ENCODE measurements around the gene CRABP2.

DNA sequence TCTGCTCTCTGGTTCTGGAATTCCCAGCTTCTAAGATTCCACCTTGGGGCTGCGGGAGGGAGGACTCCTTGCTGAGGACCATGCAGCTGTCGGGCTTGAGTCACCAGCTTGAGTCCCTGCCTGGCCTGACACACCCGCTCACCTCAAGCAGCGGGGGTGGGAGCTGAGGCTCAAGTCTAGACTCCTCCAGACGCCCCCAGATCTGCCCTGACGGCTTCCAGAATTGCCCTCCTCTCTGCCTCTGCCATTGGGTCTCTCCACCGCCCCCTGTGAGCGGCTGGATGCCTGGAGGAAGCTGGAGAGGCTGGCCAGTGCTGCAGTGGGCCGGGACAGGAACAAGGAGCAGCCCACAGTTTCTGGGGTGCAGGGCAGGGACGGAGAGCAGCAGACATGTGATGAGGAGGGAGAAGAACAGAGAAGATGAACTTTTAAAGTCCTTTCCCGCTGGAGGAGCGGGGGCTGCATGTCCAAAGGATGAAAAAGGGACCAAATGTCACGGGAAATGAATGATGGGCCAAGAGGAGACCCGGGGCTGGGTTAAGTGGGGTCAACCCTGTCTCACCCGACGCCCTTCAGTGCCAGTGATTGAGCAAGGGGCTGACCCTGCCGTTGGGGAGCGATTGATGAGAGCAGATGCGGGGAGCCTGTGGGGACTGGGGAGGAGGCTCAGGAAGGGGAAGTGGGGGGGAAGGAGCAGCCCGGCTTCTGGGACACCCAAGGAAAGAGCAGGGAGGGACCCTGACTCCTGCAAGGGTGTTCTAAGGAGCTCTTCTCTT is 13.5 kb downstream of the CRABP2 start:
- TF ChIP-seq, protein P1, sequence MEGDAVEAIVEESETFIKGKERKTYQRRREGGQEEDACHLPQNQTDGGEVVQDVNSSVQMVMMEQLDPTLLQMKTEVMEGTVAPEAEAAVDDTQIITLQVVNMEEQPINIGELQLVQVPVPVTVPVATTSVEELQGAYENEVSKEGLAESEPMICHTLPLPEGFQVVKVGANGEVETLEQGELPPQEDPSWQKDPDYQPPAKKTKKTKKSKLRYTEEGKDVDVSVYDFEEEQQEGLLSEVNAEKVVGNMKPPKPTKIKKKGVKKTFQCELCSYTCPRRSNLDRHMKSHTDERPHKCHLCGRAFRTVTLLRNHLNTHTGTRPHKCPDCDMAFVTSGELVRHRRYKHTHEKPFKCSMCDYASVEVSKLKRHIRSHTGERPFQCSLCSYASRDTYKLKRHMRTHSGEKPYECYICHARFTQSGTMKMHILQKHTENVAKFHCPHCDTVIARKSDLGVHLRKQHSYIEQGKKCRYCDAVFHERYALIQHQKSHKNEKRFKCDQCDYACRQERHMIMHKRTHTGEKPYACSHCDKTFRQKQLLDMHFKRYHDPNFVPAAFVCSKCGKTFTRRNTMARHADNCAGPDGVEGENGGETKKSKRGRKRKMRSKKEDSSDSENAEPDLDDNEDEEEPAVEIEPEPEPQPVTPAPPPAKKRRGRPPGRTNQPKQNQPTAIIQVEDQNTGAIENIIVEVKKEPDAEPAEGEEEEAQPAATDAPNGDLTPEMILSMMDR (IDR thresholded peaks at IDR 0.05; ENCODE audit: low read depth, low read length), result no peak
- no peak for TF ChIP-seq POLR2A (IDR thresholded peaks at IDR 0.05; ENCODE audit: extremely low read depth, insufficient read length)
- TF ChIP-seq, protein P2, sequence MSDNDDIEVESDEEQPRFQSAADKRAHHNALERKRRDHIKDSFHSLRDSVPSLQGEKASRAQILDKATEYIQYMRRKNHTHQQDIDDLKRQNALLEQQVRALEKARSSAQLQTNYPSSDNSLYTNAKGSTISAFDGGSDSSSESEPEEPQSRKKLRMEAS (IDR thresholded peaks at IDR 0.05; ENCODE audit: low read depth, low read length), result no peak
